GM21447 (cell line): ENCODE results near the gene CLMN.

Source experiments
- ATAC-seq: cut with Tn5 transposase; IDR thresholded peaks from one replicate; pipeline ENCODE4 v1.9.1; 2021; ENCODE audit not compliant: unreplicated experiment

CLMN gene

DNA sequence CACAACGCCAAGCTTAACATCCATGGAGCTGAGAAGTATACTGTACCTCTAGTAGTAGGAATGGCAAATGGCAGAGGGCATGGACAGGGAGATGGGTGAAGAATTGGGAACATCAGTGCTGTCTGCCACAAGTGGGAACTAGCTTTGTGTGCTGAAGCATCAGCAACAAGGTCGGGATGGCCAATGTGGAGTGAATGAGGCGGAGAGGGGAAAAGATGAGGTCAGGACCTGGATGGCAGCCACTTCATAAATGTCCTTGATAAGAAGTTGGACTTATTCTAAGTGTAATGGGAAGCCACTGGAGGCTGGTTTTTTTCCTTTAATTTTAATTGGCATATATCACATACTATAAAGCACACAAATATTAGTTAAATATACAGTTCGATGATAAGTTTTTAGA lies 21.9 kb upstream of the CLMN start:
- ATAC-seq: no peak

DNA sequence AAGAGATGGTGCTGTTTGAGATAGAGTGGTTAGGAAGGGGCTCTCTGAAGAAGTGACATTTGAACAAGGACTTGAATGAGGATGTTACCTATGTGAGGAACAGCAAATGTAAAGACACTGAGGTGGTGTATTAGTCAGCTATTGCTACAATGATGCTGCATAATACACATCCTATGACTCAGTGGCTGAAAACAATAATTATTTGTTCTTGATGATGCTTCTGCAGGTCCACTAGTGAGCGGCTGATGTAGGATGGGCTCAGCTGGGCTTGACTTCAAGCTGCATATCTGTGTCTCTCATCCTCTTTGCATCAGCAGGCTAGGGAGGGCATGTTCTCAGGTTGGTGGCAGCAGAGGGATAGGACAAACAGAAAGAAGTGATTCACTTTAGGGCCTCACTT lies 21.4 kb upstream of the CLMN start:
- no peak for ATAC-seq

DNA sequence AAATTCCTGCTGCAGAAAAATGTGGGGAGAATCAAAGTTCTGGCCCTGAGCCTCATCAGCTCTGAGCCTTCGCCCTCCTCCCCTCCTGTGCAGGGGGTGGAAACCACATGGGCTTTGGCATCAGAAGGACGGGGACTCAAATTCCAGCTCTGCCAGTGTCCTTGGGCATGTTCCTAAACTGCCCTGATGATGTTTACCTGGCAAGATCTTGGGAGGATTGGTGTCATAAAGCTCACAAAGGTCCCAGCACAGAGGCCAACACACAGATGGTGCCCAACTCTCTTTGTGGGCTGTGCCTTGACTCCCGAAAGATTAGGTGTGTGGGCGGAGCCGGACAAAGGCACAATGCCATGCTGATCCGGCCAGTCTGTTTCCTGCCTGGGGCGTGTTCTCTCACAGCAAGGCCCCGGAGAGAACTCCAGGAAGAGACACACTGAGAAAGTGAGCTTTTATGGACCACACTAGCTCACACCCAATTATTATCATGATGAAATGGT lies 20.5 kb upstream of the CLMN start:
- ATAC-seq: no peak

DNA sequence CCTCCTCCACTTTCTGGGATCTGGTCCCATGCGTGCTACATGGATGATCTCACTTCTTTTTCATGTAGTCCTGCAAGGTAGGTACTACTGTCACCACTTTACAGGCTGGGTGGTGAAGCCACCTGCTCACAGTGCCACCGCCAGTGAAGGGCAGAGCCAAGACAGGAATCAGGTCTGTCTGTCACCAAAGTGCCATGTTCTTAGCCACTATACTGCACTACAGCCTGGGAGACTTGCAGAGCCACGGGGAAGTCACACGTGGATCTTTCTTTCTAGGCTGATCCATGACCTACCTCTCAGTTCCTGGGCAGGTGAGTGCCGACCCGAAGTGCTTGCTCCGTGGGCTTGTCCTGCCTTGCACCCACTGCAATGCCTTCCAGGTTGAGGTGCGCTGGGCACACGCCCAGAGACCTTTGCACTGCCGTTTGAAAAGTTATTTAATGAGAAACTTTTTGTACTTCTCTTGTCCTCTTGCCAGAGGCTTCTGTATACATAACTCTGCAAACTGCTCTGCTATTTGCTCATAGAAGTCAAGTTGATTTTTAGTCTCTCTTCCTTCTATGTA lies 19.7 kb upstream of the CLMN start:
- ATAC-seq: no peak

DNA sequence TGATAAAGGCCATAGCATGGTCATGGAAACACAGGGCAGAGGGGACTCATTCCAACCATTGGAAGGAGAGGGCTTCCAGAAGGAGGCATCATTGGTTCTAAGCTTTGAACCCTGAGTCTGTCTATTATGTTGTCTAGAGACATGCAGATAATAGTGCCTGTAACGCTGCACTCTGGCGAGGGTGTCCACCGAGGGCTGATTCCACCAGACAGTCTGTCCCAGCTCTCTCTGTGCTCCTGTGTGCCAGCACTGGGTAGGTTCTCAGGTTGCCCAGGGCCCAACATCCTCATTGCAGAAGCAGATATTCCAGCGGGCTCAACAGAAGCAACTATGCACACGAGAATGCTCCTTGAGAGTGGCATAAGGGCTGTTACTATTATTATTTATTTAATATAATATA lies 18.7 kb upstream of the CLMN start:
- no peak for ATAC-seq

DNA sequence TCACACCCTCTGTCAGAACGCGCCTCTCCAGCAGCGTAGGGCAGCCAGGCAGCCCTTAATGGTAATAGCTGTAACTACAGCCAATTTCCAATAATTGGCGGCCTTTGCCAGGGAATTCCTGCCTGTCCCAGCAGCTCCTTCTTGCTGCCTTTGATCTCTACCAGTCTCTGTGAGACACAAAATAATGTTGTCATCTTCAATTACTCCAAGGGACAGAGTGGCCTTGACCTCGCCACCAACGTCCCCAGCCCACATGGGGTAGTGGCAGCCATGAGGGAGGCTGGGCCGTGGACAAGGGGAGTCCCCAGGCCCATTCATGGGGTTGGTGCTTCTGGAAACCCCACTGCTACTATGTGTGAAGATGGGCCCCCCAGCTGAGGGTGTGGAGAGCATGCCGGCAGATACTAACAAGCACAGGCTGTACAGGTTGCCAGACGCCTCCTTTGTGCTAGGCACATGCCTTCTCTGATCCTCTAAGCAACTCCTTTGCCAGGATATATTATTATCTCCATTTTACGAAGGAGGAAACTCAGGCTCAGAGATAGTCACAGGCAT lies 17.4 kb upstream of the CLMN start:
- ATAC-seq: no peak

DNA sequence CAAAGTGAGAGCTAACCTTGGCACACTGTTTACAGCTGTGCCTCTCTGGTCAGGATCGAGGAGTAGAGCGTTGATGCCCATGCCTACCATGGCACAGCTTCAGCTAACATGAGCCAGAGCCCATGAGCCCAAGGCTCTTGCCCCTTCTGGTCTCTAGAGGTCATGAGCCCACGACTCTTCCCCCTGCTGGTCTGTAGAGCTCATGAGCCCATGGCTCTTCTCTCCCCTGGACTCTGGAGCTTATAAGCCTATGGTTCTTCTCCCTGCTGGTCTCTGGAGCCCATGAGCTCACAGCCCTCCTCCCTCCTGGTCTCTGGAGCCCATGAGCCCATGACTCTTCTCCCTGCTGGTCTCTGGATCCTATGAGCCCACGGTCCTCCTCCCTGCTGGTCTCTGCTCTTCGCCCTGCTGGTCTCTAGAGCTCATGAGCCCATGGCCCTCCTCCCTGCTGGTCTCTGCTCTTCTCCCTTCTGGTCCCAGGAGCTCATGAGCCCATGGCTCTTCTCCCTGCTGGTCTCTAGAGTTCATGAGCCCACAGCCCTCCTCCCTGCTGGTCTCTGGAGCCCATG lies 16.6 kb upstream of the CLMN start:
- no peak for ATAC-seq

DNA sequence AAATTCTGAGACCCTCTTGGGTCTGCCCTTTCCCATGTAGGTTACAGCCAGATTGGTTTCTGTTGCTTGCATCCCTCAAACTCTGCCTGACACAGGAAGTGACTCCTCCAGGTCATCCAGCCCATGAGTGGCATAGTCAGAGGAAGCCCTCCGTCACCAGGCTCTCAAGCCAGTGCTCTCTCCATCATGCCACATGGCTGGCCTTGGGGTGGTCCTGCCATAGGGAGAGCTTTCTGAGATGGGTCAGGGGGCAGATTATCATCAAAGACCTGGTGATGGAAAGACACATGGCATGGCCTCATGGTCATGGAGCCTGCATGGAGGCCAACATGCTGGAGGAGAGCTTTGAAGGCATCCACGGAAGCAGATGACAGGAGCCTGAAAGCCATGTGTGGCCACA lies 15.4 kb upstream of the CLMN start:
- ATAC-seq: no peak

DNA sequence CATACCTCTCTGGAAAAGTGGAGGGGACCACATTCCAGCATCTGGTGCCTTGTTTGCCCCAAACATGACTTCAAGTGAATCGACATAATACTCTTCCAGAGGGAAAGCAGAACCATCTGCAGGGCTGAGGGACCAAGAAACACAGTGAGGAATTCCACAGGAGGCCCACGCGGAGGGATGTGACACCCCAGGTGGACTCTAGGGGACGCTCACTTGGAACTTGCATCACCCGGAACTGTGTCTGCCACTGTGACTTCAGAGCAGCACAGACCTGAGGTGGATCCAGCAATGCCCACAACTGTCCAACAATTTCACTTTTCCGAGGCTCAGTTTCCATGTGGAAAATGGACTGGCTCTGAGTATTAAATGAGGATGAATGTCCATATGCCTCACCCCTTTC lies 14.3 kb upstream of the CLMN start:
- ATAC-seq: no peak

DNA sequence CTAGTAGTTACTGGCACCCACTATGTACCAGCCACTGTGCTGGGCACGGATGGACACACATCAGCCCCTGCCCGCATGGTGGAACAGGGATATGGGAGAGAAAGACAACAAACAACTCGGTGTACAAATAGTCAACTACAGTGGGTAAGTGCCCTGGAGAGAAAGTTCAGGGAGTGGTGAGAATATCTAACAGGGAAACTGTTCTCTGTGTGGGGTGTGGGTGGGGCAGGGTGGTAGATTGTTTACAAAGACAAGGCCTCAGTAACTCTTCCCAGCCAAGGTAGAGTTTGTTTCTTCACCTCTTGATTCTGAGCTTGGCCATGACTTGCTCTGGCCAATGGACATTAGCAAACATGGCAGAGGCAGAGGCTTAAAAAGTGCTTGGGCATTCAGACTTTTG lies 12.9 kb upstream of the CLMN start:
- no peak for ATAC-seq

DNA sequence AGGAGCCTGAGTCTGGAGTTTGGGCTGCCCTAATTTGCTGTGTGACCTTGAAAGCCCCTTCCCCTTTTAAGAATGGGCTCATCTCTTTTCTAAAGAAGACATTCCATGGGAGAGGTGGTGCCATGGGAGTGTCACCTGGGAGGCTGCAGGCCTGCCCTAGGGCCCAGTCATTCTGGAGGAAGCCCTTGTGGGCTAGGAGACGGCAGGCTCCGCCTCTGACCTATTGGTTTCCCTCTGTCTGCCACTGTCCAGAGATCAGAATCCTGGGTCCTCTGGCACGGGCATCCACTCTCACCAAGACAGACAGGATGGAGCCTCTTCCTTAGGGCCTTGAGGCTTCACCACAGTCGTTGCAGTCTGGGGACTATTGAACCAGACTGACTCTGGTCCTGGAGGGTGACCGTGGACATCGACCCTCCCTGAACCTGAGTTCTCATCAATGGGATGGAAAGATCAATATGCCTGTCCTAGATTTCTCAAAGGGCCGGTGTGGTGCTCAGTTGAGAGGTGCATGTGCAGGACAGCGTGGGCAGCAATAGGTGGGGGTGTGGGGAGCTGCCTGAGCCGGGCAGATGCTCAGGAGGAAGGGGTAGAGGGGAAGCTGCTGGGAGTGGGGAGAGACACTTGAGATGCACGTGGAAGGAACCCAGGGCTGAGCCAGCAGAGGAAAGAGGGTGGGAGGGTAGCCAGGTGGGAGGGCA lies 12.2 kb upstream of the CLMN start:
- ATAC-seq: no peak

DNA sequence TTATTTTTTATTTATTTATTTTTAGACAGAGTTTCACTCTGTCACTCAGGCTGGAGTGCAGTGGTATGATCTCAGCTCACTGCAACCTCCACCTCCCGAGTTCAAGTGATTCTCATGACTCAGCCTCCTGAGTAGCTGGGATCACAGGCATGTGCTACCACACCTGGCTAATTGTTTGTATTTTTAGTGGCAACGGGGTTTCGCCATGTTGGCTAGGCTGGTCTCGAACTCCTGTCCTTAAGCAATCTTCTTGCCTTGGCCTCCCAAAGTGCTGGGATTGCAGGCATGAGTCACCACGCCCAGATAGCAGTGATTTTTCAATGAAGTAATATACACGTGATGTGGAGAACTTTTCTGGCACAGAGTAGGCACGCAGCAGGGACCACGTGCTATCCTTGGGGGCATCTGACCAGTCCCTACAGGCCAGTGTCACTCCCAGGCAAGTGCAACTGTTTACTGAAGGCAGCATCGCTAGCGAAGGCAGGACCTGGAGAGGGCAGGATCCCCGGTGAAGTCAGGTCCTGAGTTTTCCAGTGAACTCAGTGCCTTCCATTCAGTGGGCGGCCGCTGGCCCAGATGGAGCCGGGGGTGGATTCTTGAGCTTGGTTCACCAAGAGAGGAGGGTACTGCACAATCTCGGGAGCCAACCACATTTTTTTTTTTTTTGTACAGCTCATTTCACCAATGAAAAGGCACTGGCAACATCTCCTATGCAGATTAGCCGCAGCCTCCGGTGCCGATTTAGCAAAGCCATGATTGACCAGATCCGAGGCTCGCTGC lies 11.1 kb upstream of the CLMN start:
- no peak for ATAC-seq

DNA sequence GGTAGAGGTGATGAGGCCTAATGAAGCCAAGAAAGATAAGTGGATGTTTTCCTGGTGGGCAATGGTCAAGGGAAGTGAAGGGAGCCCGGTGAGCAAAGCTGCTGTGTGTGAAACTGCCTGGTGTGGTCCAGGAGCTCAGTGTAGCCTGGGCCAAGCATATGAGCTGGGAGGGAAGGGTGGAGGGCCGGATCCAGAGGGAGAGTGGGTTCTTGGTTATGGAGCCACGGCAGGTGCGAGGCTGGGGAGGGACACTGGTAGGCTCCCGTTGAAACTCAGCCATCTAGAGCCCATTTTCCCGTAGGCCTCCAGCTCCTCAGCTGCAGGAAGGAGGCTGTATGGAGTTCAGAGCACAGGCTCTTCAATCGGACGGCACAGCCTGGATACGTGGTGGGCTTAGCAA lies 10.2 kb upstream of the CLMN start:
- ATAC-seq: no peak

DNA sequence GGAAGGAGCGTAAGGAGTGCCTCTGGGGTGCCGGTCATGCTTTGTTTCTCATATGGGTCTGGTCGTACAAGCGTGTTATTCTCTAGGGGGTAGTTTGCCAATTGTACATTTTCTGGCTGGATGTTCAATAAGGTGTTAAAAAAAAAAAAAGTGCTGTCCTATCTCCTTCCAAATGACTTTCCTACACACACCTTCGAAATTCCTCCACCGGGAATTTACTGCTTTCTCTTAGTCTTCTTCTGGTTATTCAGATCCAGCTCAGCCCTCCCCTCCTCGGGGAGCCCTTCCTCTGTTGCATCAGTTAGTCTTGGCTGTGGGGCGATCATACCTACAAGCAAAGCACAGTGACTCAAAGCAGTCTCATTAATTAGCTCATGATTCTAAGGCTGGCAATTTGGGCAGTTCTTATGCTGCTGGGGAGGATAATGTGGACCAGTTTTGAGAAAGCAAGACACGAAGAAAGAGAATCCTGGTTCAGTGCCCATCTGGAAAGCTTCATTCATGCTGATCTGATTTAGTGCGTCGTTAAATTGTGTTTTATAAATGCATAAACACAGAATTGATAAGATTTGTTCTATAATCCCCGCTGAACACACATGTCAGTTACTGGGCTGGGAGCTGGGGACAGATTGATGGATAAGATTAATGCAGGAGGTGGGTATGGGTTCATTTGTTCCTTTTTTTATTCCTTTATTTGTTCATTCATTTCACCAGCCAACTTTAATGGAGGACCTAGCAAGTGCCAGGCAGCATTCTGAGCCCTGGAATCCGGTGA lies 9.2 kb upstream of the CLMN start:
- ATAC-seq: no peak

DNA sequence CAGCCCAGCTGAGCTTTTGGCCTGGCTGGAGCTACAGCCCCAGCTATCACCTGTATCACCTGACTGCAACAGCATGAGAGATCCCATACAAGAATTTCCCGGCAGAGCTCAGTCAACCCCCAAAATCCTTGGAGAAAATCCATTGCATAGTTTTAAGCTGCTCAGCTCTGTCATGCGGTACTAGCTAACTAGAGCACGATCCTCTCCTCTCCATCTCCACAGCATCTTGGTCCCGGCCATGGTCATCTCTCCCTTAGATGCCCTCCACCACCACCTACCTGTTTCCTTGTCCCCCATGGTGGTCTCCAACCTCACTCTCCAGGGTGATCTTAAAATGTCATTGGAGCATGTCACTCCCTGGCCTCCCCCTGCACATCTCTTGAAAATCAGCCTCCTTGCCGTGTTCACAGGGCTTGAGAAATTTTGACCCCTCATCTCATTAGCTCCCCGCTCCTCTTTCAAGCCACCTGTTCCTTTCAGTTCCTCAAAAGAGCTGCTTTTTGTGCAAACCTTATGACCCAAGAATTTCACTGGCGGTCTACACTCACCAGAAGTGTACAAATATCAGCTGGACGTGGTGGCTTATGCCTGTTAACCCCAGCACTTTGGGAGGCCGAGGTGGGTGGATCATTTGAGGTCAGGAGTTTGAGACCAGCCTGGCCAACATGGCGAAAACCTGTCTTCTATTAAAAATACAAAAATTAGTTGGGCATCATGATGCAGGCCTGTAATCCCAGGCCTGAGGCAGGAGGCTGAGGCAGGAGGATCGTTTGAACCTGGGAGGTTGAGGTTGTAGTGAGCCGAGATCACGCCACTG lies 8.1 kb upstream of the CLMN start:
- ATAC-seq: peak; percentile 98

DNA sequence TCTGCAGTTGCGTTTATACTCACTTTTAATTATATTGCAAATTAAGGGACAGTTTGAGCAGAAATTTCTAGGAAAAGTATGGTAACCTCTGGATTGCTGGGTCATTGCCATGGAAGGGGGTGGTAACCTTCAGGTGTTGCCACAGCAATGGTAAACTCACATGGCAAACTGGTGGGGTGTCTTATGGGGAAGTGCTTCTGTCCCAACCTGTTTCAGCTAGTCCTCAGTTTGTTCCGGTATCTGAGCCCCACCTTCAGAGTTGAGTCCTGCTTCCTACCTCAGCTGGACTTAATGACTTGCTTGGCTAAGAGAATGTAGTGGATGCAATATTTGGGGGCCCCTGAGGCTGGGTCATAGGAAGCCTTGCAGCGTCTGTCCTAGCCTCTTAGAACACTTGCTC lies 7.3 kb upstream of the CLMN start:
- peak; percentile 28 for ATAC-seq

DNA sequence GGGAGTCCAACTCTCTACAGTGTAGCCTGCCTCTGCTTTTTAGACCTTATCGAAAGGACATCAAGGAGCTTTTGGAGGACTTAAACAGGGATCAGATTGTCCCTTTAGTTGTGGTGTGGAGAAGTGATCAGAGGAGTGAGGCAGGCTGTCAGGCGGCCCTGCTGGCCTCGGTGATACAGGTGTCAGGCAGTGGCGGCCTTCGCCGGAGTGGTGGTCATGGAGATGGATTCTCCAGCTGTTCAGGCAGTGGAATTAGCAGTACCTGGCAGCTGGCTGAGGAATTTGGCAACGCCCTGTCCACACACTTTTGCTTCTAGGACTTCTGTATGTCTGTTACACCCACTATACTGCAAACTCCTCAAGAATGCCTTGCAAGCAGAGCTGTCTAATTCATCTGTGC lies 4.2 kb upstream of the CLMN start:
- ATAC-seq: no peak

DNA sequence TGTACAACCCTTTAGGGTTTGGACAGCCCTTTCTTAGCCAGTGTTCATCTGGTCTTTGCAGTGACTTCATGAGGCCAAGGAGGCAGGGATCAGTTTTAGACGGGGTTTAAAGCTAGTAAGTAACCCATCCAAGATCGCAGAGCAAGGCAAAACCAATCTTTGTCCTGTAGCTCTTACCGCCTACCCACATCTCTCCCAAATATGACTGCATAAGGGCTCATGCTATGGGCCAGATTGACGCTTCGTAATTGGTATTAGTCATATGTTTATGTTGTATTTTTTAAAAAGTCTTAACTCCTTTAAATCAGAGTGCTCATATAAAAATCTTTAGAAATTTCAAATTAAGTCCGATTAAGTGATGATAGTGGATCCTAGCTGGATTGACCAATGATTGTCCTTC lies 3.7 kb upstream of the CLMN start:
- ATAC-seq: no peak

DNA sequence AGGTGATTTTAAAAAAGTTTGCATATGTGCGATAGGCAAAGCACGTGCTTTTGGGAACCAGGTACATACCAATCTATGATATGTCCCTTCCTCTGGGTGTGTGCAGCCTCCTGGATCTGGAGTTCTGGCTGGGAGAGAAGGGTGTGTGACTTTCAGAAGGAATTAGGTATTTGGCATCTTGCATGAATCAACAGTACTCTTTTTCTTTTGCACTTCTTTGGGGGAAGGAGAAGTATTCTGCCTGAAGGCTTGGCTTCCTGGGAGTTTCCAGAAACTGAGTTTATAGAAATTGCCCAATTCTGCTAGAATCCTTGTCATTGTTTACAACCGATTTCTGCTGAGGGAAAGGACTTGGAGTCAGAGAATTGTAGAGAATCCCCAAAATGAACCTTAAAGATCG lies 2.9 kb upstream of the CLMN start:
- no peak for ATAC-seq
